GM12873 (cell line): Measurements from ENCODE around the gene PIAS4.

Experiments used
- CTCF ChIP-seq: IDR thresholded peaks from 2 replicates; pipeline ENCODE4 v1.5.1; 2012; ENCODE audit warnings: low read depth, mild to moderate bottlenecking, moderate library complexity, low read length, control low read depth; ENCODE audit not compliant: insufficient read depth; ENCODE audit errors: missing control alignments

The PIAS4 gene

GRCh38 chr19:4066176-4066606, 58.7 kb downstream of the PIAS4 start:
- no peak for TF ChIP-seq CTCF

GRCh38 chr19:4066682-4067395, 59.3 kb downstream of the PIAS4 start, which contains the start of gene ZBTB7A:
ZBTB7A (minus strand) TSS chr19:4066899; CDS start chr19:4055232, 11,667 bp downstream.
- TF ChIP-seq CTCF = no peak

DNA sequence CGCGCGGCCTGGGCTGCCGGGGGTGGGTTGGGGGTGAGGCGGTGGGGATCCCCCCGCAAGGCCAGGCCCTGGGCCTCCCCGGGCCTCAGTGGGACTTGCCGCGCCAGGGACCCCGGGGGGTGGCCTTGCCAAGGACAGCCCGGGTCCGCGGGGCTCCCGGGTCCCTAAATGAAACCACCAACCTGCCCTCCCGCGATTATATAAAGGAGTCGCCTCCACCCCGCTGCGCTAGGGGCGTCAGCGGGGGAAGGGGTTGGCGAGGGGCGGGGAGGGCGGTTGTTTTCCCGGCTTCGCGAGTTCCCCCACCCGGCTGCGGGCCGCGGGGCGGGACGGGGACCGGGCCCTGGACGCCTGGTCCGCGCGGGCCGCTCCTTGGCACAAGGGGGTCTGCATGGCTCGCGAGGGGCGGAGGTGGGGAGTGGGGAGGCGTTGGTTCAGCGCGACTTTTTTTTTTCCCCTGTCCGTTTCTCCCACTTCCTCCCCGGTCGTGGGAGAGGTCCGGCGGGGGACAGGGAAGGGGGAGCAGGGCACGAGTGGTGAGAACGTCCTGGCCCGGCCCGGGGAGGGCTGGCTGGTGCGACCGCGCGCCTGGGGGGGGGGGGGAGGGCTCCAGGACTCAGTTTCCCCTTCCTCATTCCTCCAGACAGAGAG, 60.0 kb downstream of the PIAS4 start:
- no peak for TF ChIP-seq CTCF

- no peak for TF ChIP-seq CTCF
Measured at GRCh38 chr19:4068047-4068966, 60.8 kb downstream of the PIAS4 start.

- TF ChIP-seq CTCF = no peak
Measured at GRCh38 chr19:4069331-4069959, 61.9 kb downstream of the PIAS4 start.

GRCh38 chr19:4071610-4072009, 64.1 kb downstream of the PIAS4 start:
- no peak for TF ChIP-seq CTCF

GRCh38 chr19:4075373-4075772, 67.8 kb downstream of the PIAS4 start:
- no peak for TF ChIP-seq CTCF
